Measurements from ENCODE around the gene PLIN5.

PLIN5 gene

GRCh38 chr19:4503825-4504170 lies 31.2 kb downstream of the PLIN5 start:
- DNase-seq = no peak

- no peak for DNase-seq
Measured at GRCh38 chr19:4503132-4503824, 31.7 kb downstream of the PLIN5 start.

GRCh38 chr19:4502282-4503131 lies 32.5 kb downstream of the PLIN5 start:
- no peak for DNase-seq

GRCh38 chr19:4501691-4502090 lies 33.3 kb downstream of the PLIN5 start:
- no peak for DNase-seq

- DNase-seq = no peak
Measured at GRCh38 chr19:4500841-4501591, 34.0 kb downstream of the PLIN5 start.

GRCh38 chr19:4499855-4500254 lies 35.2 kb downstream of the PLIN5 start:
- no peak for DNase-seq

GRCh38 chr19:4499318-4499717 lies 35.7 kb downstream of the PLIN5 start:
- no peak for DNase-seq

GRCh38 chr19:4498694-4499093 lies 36.3 kb downstream of the PLIN5 start:
- DNase-seq = no peak

GRCh38 chr19:4497770-4498389 lies 37.1 kb downstream of the PLIN5 start:
- DNase-seq = no peak

GRCh38 chr19:4496304-4496703 lies 38.7 kb downstream of the PLIN5 start:
- DNase-seq = no peak

GRCh38 chr19:4495471-4495870 lies 39.6 kb downstream of the PLIN5 start:
- no peak for DNase-seq

- no peak for DNase-seq
Measured at GRCh38 chr19:4494691-4495064, 40.3 kb downstream of the PLIN5 start.

GRCh38 chr19:4493929-4494690 lies 40.9 kb downstream of the PLIN5 start:
- DNase-seq = no peak

- no peak for DNase-seq
Measured at GRCh38 chr19:4493104-4493928, 41.7 kb downstream of the PLIN5 start.

- DNase-seq = no peak
Measured at GRCh38 chr19:4492337-4493103, 42.5 kb downstream of the PLIN5 start.

GRCh38 chr19:4491446-4491845 lies 43.6 kb downstream of the PLIN5 start:
- DNase-seq = no peak

GRCh38 chr19:4488496-4488895 lies 46.5 kb downstream of the PLIN5 start:
- no peak for DNase-seq

- no peak for DNase-seq
Measured at GRCh38 chr19:4487572-4487971, 47.5 kb downstream of the PLIN5 start.

GRCh38 chr19:4483385-4483784 lies 51.6 kb downstream of the PLIN5 start:
- DNase-seq = no peak

GRCh38 chr19:4482721-4483364 lies 52.2 kb downstream of the PLIN5 start:
- no peak for DNase-seq
